NOMO-1 treated with DMSO at 0.1 percent for 48 hours (cell line): Measurements from ENCODE around the gene JOSD2.

Experiments
- DNase-seq: peaks from one replicate; lab custom pipeline; 2025; ENCODE audit not compliant: unreplicated experiment; lab: John Stamatoyannopoulos, UW

Gene JOSD2

GRCh38 chr19:50496189-50497021 is 14.6 kb downstream of the JOSD2 start:
- no peak for DNase-seq

- DNase-seq = no peak
These were observed 15.9 kb downstream of the JOSD2 start for GRCh38 chr19:50495020-50495531.

- DNase-seq = no peak
These were observed 16.6 kb downstream of the JOSD2 start for GRCh38 chr19:50494186-50495019.

GRCh38 chr19:50493171-50493570 is 17.8 kb downstream of the JOSD2 start:
- DNase-seq = no peak

- peak; percentile 76 for DNase-seq
These were observed 18.5 kb downstream of the JOSD2 start for GRCh38 chr19:50492303-50493052.

- DNase-seq = no peak
These were observed 20.0 kb downstream of the JOSD2 start for GRCh38 chr19:50490991-50491472.

- no peak for DNase-seq
These were observed 20.6 kb downstream of the JOSD2 start for GRCh38 chr19:50490411-50490811.

- DNase-seq = no peak
These were observed 21.5 kb downstream of the JOSD2 start for GRCh38 chr19:50489461-50490011.

- peak; percentile 39 for DNase-seq
These were observed 22.4 kb downstream of the JOSD2 start for GRCh38 chr19:50488389-50489194.

- peak; percentile 39 for DNase-seq
These were observed 24.0 kb downstream of the JOSD2 start for GRCh38 chr19:50486823-50487515.

- no peak for DNase-seq
These were observed 25.6 kb downstream of the JOSD2 start for GRCh38 chr19:50485284-50485955.

- no peak for DNase-seq
These were observed 28.1 kb downstream of the JOSD2 start for GRCh38 chr19:50482916-50483315.

GRCh38 chr19:50482271-50482855 is 28.6 kb downstream of the JOSD2 start:
- no peak for DNase-seq

- no peak for DNase-seq
These were observed 29.4 kb downstream of the JOSD2 start for GRCh38 chr19:50481351-50482149.

- no peak for DNase-seq
These were observed 30.5 kb downstream of the JOSD2 start for GRCh38 chr19:50480281-50481111.

- DNase-seq = no peak
These were observed 31.2 kb downstream of the JOSD2 start for GRCh38 chr19:50479761-50480251.
